Stimulated activated CD8-positive, alpha-beta memory T cell treated with anti-CD3 and anti-CD28 coated beads, Interleukin-15, amount 100 ng/mL, for 4 hours (primary cell): ENCODE data around the gene PIGS.

Source experiments
- DNase-seq, 2 donors: peaks; one replicate each; pipeline ENCODE4 v3.0.0-alpha.2; 2020; ENCODE audit warnings: low read depth in 2 of 2

PIGS gene

GRCh38 chr17:28550858-28551257 lies 20.5 kb downstream of the PIGS start:
- DNase-seq = no peak

GRCh38 chr17:28549236-28550132 lies 21.8 kb downstream of the PIGS start:
- DNase-seq = peak; percentile 7 to 21

GRCh38 chr17:28548417-28549130 lies 22.8 kb downstream of the PIGS start:
- no peak for DNase-seq

DNA sequence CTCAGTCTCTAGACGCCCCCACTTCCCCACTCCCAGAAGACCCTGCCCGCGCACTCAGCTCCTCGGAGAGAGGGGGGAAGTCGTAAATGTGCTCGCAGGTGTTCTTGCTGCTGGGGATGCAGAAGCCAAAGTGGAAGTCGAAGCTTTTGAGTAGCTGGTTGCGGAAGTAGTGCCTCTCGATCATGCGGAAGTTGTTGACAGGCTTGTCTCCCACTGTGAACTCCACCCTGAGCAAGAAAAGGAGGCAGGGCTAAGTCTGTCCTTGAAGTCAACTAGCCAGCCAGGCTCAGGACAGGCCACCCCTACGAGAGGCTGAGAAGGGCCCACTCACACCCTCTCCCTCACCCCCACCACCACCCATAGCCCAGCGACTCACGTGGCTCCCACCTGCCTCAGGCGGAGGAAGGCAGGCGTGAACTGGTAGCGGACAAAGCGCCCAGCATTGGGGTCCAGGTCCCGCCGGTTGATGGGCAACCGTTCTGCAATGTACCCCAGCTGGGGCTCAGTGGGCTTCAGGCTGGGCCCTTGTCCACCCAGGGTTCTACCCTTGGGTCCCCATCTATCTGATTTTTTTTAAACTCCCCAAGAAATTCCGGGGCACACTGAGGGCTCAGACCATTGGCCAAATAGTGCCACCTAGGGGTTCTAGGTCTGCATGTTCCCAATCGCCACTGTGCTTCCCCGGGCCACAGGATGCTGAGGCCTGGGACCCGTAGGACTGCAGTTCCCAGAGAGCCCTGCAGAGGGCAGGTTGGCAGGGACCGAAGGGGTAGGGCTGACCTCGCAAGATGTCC lies 23.5 kb downstream of the PIGS start:
- peak; percentile 13 to 20 for DNase-seq

DNA sequence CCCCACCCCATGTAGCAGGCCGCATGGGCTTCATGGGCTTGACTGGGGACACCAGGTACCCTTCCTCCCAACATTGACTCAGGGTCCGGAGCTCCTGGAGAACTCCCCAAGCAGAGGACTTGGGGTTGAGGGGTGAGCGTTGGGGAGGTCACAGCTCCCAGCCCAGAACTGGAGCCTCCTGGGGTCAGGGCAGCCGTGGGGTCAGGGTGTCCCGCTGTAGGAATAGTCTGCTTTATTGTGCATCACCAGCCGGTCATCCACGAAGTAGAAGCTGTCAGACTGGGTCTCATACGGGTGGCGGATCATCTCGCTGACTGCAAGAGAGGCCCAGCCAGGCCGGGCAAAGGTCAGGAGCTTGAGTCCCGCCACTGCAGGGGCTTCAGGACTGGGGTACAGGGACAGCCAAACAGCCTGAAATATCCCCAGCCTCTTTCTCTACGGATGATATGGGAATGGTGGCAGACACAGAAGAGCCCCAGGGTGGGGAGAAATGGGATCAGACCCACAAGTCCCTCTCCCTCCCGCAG lies 24.2 kb downstream of the PIGS start:
- no peak for DNase-seq

DNA sequence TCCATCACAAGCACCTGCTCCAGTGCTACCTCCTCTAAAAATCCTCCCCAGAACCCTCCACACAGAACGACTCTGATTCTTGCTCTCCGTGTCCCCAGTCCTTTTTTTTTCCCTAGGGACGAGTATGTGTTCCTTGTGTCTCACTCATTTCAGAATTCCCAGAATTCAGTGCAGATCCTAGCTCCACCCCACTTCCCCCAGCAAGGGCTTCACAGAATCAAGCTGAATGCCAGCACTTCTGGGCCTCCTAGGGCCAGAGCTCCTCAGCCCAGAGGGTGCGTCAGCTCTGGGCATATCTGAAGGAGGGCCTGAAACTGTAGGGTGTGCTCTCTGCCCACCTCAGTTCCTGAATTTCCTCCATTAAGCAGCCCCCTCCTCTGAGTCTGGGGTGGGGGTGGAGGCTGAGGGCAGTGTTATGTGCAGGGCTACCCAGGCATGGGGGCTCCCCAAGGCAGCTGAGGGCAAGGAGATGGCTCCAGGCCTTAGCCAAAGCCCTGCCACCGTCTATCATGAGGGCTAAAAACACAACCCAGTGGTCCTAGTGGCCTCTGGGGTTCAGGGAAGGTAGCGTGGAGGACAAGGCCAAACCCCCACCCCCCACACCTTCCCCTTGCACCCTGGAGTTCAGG lies 25.4 kb downstream of the PIGS start:
- no peak for DNase-seq

DNA sequence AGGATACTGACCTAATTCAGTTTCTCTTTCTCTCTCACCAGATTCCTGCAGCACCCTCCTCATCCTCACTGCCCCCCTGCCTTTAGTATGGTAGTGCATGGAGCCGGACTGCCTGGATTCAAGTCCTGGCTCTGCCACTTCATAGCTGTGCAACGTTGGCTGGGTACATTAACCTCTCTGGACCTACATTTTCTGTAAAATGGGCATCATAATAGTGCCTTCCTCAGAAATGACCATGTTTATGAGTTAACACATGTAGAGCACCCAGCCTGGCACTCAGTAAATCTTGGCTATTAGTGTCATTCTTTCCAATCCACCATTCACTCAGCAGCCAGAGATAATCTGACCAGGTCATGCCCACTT lies 26.2 kb downstream of the PIGS start:
- no peak for DNase-seq

GRCh38 chr17:28544402-28545140 lies 26.8 kb downstream of the PIGS start:
- no peak for DNase-seq

DNA sequence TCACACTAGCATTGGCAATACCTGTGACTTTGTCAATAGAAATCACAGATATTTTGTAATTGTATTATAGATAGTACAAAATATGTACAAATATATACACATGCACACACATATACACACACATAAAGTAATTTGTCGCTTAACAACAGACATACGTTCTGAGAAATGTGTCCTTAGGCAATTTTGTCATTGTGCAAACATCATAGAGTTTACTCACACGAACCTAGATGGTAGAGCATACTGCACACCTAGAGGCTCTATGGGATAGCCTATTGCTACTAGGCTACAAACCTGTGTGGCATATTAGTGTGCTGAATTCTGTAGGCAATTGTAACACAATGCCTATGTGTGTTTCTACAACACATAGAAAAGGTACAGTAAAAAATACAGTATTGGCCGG lies 29.9 kb downstream of the PIGS start:
- no peak for DNase-seq

DNA sequence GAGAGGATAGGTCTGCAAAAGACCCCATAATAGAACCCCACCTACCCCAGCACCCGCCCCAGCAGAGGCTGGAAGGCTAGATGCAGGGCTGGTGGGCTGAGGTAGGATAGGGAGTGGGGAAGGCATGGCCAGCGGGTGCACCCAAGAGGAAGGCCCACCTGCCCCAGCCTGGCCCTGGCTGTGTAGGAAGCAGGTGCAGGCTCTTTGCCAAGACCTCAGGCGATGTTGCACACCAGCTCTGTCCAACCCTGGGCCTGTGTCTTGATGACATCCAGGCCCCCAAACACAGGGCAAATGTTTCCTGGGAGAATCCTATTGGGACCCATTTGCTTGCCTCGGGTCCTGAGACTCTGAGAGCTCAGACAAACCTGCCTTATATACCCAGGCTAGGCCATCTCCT lies 31.1 kb downstream of the PIGS start:
- DNase-seq = no peak

GRCh38 chr17:28538296-28538895 lies 32.9 kb downstream of the PIGS start:
- no peak for DNase-seq

- no peak for DNase-seq
Measured at GRCh38 chr17:28537219-28537610, 34.1 kb downstream of the PIGS start.

GRCh38 chr17:28536532-28537218 lies 34.6 kb downstream of the PIGS start:
- DNase-seq = no peak

GRCh38 chr17:28534740-28535375 lies 36.5 kb downstream of the PIGS start:
- no peak for DNase-seq

- DNase-seq = no peak
Measured at GRCh38 chr17:28533091-28533807, 38.1 kb downstream of the PIGS start.

DNA sequence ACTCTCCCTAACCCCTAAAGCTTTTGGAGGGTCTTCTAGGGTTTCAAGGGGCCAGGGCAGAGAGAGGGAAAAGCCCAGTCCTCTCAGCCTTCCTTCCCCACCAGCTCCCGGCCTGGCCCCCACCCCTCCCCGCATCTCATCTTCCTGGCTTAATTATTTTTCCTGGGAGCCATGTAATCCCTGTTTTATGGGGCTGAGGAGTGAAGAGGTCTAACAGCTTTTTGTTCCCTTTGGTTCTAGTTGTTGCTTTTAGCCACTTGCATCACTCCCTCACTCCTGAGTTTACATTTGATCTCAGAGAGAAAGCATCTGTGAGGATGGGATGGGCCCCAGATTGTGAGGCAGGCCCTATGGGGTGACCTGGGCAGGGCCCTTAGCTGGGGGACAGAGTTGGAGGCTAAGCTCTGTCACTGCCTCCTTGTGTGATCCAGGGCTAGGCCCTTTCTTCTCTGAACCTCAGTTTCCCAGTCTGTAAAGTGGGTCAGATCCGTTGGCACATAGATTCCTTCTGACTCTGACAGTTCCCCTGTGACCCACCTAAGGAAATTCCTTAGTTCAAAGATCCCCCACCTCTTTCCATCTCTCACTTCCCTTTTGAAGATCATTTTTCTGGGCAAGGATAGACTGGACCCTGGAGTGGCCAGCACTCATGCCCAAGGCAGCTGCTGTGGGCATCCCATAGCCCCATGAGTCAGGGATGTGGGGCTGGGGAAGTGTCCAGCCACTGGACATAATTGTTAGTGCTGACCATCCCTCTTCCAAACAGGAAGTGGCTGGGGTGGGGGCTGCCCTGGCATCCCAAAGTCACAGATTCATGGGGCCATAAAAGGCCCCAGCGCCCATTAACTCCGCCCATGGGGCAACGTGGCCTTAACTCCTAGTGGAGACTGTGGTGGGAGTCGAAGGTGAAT lies 39.0 kb downstream of the PIGS start:
- no peak for DNase-seq

GRCh38 chr17:28530926-28531325 lies 40.4 kb downstream of the PIGS start:
- DNase-seq = no peak

DNA sequence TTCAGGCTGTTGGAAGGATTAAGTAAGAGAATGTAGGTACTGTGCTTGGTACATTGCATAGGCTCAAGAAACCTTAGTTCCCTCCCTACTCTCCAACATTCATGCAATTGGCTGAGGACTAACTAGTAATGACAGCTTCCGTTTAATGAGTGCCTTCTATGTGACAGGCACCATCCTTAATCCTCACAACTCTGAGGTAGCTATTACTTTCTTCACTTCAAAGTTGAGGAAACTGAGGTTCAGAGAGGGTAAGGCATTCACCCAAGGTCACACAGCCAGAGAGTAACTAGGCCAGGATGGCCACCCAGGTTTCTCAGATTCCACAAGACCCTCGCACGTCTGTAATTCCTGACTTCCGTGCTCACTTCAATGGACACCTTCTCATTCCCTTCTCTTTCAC lies 41.1 kb downstream of the PIGS start:
- no peak for DNase-seq
